Measurements from ENCODE around the gene CD58.

DNA sequence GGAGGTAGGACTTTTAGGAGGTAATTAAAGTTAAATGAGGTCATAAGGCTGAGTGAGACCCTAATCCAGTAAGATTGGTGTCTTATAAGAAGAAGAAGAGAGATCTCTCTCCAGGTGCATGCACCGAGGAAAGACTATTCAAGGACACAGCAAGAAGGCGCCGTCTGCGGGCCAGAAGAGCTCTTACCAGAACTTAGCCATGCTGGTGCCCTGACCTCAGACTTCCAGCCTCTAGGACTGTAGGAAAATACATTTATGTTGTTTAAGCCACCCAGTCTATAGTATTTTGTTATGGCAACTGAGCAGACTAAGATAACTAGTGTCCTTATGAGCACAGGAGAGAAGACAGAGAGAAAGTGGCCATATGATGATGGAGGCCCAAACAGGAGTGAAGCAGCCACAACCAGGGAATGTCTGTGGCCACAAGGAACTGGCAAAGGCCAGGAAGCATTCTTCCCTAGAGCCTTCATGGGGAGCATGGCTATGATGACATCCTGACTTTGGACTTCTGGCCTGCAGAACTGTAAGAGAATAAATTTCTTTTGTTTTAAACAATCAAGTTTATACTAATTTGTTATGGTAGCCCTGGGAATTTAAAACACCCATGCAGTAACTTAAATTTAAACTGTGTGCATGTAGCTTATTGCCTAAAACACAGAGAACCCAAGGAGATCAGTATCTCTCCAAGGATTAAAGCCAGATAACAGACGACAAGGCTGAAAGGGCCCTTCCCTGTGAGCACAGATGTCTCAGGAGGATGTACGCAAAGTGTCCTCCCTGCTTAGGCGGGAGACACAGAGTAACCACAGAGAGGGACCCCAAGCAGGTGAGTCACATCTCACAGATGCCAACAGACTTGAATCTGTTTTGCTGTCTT lies 9.9 kb upstream of the CD58 start:
- no peak for TF ChIP-seq ZNF445 (CRISPR knock-in tag; IDR thresholded peaks at IDR 0.05; ENCODE audit: low read depth)
- TF ChIP-seq ZNF695 (CRISPR knock-in tag; IDR thresholded peaks at IDR 0.05), result no peak
- TF ChIP-seq, protein P1, sequence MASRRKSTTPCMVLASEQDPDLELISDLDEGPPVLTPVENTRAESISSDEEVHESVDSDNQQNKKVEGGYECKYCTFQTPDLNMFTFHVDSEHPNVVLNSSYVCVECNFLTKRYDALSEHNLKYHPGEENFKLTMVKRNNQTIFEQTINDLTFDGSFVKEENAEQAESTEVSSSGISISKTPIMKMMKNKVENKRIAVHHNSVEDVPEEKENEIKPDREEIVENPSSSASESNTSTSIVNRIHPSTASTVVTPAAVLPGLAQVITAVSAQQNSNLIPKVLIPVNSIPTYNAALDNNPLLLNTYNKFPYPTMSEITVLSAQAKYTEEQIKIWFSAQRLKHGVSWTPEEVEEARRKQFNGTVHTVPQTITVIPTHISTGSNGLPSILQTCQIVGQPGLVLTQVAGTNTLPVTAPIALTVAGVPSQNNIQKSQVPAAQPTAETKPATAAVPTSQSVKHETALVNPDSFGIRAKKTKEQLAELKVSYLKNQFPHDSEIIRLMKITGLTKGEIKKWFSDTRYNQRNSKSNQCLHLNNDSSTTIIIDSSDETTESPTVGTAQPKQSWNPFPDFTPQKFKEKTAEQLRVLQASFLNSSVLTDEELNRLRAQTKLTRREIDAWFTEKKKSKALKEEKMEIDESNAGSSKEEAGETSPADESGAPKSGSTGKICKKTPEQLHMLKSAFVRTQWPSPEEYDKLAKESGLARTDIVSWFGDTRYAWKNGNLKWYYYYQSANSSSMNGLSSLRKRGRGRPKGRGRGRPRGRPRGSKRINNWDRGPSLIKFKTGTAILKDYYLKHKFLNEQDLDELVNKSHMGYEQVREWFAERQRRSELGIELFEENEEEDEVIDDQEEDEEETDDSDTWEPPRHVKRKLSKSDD (conservative IDR thresholded peaks at IDR 0.05; ENCODE audit: low read length), result no peak
- no peak for TF ChIP-seq CHD2 (IDR thresholded peaks at IDR 0.05; ENCODE audit: low read depth, low read length)
- no peak for TF ChIP-seq RAD21 (CRISPR knock-in tag; conservative IDR thresholded peaks at IDR 0.05 in 1 of 2, IDR thresholded peaks at IDR 0.05 in 1 of 2)
- TF ChIP-seq SIN3A (IDR thresholded peaks at IDR 0.05; ENCODE audit: borderline replicate concordance in 2 of 2, control insufficient read depth in 1 of 2, low read depth in 2 of 2, low read length in 2 of 2), result no peak
